ENCODE results near the gene ACBD6.

DNA sequence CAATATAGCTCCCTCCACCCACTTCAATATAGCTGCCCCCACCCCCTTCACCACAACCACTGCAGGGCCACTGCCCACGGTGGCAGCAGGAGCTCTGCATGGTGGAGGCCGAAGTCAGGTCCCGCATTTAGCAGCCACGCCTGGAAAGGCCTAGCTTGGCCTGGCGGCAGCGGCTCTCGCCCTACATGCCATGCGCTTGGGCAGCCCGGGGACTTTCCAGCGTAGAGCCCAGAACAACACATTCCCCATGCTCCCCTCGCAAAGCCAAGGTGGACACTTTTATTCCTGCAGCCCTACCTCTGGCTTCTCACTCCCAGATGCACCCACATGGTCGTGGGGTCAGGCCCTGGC lies 235.2 kb downstream of the ACBD6 start:
- TF ChIP-seq POLR2A (IDR thresholded peaks at IDR 0.05), result no peak
- TF ChIP-seq, protein P1, sequence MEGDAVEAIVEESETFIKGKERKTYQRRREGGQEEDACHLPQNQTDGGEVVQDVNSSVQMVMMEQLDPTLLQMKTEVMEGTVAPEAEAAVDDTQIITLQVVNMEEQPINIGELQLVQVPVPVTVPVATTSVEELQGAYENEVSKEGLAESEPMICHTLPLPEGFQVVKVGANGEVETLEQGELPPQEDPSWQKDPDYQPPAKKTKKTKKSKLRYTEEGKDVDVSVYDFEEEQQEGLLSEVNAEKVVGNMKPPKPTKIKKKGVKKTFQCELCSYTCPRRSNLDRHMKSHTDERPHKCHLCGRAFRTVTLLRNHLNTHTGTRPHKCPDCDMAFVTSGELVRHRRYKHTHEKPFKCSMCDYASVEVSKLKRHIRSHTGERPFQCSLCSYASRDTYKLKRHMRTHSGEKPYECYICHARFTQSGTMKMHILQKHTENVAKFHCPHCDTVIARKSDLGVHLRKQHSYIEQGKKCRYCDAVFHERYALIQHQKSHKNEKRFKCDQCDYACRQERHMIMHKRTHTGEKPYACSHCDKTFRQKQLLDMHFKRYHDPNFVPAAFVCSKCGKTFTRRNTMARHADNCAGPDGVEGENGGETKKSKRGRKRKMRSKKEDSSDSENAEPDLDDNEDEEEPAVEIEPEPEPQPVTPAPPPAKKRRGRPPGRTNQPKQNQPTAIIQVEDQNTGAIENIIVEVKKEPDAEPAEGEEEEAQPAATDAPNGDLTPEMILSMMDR (IDR thresholded peaks at IDR 0.05), result no peak
